MCF 10A (cell line): ENCODE data around the gene DTHD1. TPM values are rescaled to one million over a fixed set of nuclear protein-coding genes. Genes with fewer than 3 reads are reported as not detected.
A peak's percentile ranks its signal among the peaks of the same experiment; 100 is the strongest.

Experiments
- BruUV-seq: library from RNA; stranded (reverse); fragments of 400-500 nt; replicated peaks from 2 replicates; lab custom pipeline; 2021; lab: Mats Ljungman, UMichigan
- CTCF ChIA-PET: fragments of 300-600 bp; sonication (Branson Sonifier 250); formaldehyde crosslinking; extraction: SDS; loops from one replicate; lab custom pipeline; 2021; ENCODE audit warnings: antibody characterized with exemption, inconsistent platforms; lab: Yijun Ruan, JAX
- POLR2A ChIA-PET: fragments of 300-600, 350-650 bp; sonication (Branson Sonifier 250); formaldehyde crosslinking; extraction: SDS; loops from one replicate; lab custom pipeline; 2020; ENCODE audit warnings: antibody characterized with exemption, inconsistent platforms; lab: Yijun Ruan, JAX
- DNase-seq: peaks from one replicate; pipeline ENCODE4 v3.0.0-alpha.2; 2018; ENCODE audit not compliant: unreplicated experiment
- H3K27ac Mint-ChIP-seq: one replicate; pipeline ENCODE4 v1.8.0; 2022; ENCODE audit warnings: mild to moderate bottlenecking, low read depth, mixed read lengths; ENCODE audit not compliant: unreplicated experiment
- H3K27me3 Mint-ChIP-seq: one replicate; pipeline ENCODE4 v1.8.0; 2022; ENCODE audit warnings: mixed read lengths; ENCODE audit not compliant: insufficient read depth, unreplicated experiment
- H3K36me3 Mint-ChIP-seq: one replicate; pipeline ENCODE4 v1.8.0; 2022; ENCODE audit warnings: mild to moderate bottlenecking, moderate library complexity, mixed read lengths; ENCODE audit not compliant: insufficient read depth, unreplicated experiment
- H3K4me1 Mint-ChIP-seq: one replicate; pipeline ENCODE4 v1.8.0; 2022; ENCODE audit warnings: mixed read lengths; ENCODE audit not compliant: insufficient read depth, unreplicated experiment
- H3K4me3 Mint-ChIP-seq: one replicate; pipeline ENCODE4 v1.8.0; 2022; ENCODE audit warnings: mild to moderate bottlenecking, moderate library complexity, mixed read lengths; ENCODE audit not compliant: unreplicated experiment
- H3K9me3 Mint-ChIP-seq: one replicate; pipeline ENCODE4 v1.8.0; 2022; ENCODE audit warnings: mixed read lengths; ENCODE audit not compliant: unreplicated experiment
- CTCF ChIP-seq: fragments of 200-600 bp; IDR thresholded peaks from one replicate; pipeline ENCODE4 v1.8.0; 2022; ENCODE audit warnings: antibody characterized with exemption, mild to moderate bottlenecking; ENCODE audit not compliant: unreplicated experiment
- intact Hi-C: fragments of 100-400 bp; cut with micrococcal nuclease; formaldehyde crosslinking; loops from 2 replicates; pipeline ENCODE4 v1.14.1; 2022
- total RNA-seq: library from RNA; stranded (reverse); gene quantifications from 2 replicates; pipeline ENCODE4 v1.2.3, GENCODE V29; 2022

DTHD1 gene
- total RNA-seq, 1 experiment from 2014 or later, result not detected

GRCh38 chr4:36348403-36348938 lies 67.1 kb downstream of the DTHD1 start:
- H3K4me1 Mint-ChIP-seq, result peaks cover 11% of the 10 kb centered on the region
- H3K36me3 Mint-ChIP-seq, result no peaks in the 10 kb centered on the region
- ChIA-PET POLR2A (no interaction called here), CTCF (interaction anchor here (0.9 to 4.0 kb wide), 8 partner anchors 16 to 1042 kb away, joined by 3 to 75 read pairs (median 5); partner anchors contain the start of gene ARAP2)
- H3K27me3 Mint-ChIP-seq, result no peaks in the 10 kb centered on the region
- no peak for TF ChIP-seq CTCF
- H3K9me3 Mint-ChIP-seq, result no peaks in the 10 kb centered on the region
- H3K4me3 Mint-ChIP-seq, result no peak overlapping the region
- BruUV-seq, result no TSS peak
- no peak for DNase-seq
- intact Hi-C loops, result no loop called here
- no peak overlapping the region for H3K27ac Mint-ChIP-seq

GRCh38 chr4:36349938-36350549 lies 68.6 kb downstream of the DTHD1 start:
- ChIA-PET POLR2A (interaction anchor here (1.3 kb wide), 1 partner anchor 50 kb away, joined by 3 read pairs; no protein-coding TSS in a partner anchor), CTCF (interaction anchor here (0.8 to 4.0 kb wide), 11 partner anchors 11 to 1178 kb away, joined by 3 to 75 read pairs (median 4); no protein-coding TSS in a partner anchor)
- no peak for DNase-seq
- intact Hi-C loops, result no loop called here
- no peak for TF ChIP-seq CTCF
- no peaks in the 10 kb centered on the region for H3K27me3 Mint-ChIP-seq
- no peaks in the 10 kb centered on the region for H3K9me3 Mint-ChIP-seq
- no peak overlapping the region for H3K27ac Mint-ChIP-seq
- H3K4me1 Mint-ChIP-seq, result peaks cover 11% of the 10 kb centered on the region
- no TSS peak for BruUV-seq
- no peak overlapping the region for H3K4me3 Mint-ChIP-seq
- H3K36me3 Mint-ChIP-seq, result no peaks in the 10 kb centered on the region

GRCh38 chr4:36351082-36351666 lies 69.8 kb downstream of the DTHD1 start:
- BruUV-seq, result no TSS peak
- H3K4me3 Mint-ChIP-seq, result no peak overlapping the region
- peaks cover 7% of the 10 kb centered on the region for H3K4me1 Mint-ChIP-seq
- POLR2A ChIA-PET, result no interaction called here
- H3K27me3 Mint-ChIP-seq, result no peaks in the 10 kb centered on the region
- no peaks in the 10 kb centered on the region for H3K9me3 Mint-ChIP-seq
- peak; percentile 69 for DNase-seq
- intact Hi-C loops, result loop anchor here (1.0 kb wide), 2 partner anchors 48 to 1039 kb away; no protein-coding TSS in a partner anchor
- H3K27ac Mint-ChIP-seq, result no peak overlapping the region
- CTCF ChIA-PET, result interaction anchor here (0.9 to 4.0 kb wide), 5 partner anchors 46 to 1041 kb away, joined by 3 to 75 read pairs (median 6); no protein-coding TSS in a partner anchor
- H3K36me3 Mint-ChIP-seq, result no peaks in the 10 kb centered on the region
- TF ChIP-seq CTCF, result peak; percentile 92

- no peak for DNase-seq
- no peaks in the 10 kb centered on the region for H3K27me3 Mint-ChIP-seq
- no peaks in the 10 kb centered on the region for H3K9me3 Mint-ChIP-seq
- no TSS peak for BruUV-seq
- no peak for TF ChIP-seq CTCF
- no peaks in the 10 kb centered on the region for H3K36me3 Mint-ChIP-seq
- intact Hi-C loops, result no loop called here
- H3K4me3 Mint-ChIP-seq, result no peak overlapping the region
- POLR2A ChIA-PET, result interaction anchor here (0.7 to 0.9 kb wide), 2 partner anchors 33 to 554 kb away, joined by 3 read pairs; no protein-coding TSS in a partner anchor
- H3K4me1 Mint-ChIP-seq, result peaks cover 6% of the 10 kb centered on the region
- CTCF ChIA-PET, result interaction anchor here (0.7 to 2.3 kb wide), 5 partner anchors 43 to 1036 kb away, joined by 3 to 16 read pairs (median 4); no protein-coding TSS in a partner anchor
- no peak overlapping the region for H3K27ac Mint-ChIP-seq
Observed at GRCh38 chr4:36353998-36354397, 72.6 kb downstream of the DTHD1 start.
